Stimulated activated CD8-positive, alpha-beta memory T cell treated with anti-CD3 and anti-CD28 coated beads, Interleukin-15, amount 100 ng/mL, for 4 hours (primary cell): ENCODE data around the gene WTAP.
"Not testable (repeated sequence)": the region's sequence is repeated elsewhere in the genome, so short reads cannot be mapped to it uniquely, and the experiment has no call there.

Experiments
- DNase-seq, 2 donors: peaks; one replicate each; pipeline ENCODE4 v3.0.0-alpha.2; 2020; ENCODE audit warnings: low read depth in 2 of 2

Gene WTAP

GRCh38 chr6:159726918-159727716, at the start of gene WTAP:
Gene WTAP, plus strand, starts transcription at chr6:159727506. Its CDS starts 8,760 bp downstream, at chr6:159736266.
- peak; percentile 95 to 97 for DNase-seq

GRCh38 chr6:159677506-159678165, 49.7 kb upstream of the WTAP start:
- no peak for DNase-seq

GRCh38 chr6:159678574-159678973, 48.7 kb upstream of the WTAP start:
- no peak for DNase-seq

DNA sequence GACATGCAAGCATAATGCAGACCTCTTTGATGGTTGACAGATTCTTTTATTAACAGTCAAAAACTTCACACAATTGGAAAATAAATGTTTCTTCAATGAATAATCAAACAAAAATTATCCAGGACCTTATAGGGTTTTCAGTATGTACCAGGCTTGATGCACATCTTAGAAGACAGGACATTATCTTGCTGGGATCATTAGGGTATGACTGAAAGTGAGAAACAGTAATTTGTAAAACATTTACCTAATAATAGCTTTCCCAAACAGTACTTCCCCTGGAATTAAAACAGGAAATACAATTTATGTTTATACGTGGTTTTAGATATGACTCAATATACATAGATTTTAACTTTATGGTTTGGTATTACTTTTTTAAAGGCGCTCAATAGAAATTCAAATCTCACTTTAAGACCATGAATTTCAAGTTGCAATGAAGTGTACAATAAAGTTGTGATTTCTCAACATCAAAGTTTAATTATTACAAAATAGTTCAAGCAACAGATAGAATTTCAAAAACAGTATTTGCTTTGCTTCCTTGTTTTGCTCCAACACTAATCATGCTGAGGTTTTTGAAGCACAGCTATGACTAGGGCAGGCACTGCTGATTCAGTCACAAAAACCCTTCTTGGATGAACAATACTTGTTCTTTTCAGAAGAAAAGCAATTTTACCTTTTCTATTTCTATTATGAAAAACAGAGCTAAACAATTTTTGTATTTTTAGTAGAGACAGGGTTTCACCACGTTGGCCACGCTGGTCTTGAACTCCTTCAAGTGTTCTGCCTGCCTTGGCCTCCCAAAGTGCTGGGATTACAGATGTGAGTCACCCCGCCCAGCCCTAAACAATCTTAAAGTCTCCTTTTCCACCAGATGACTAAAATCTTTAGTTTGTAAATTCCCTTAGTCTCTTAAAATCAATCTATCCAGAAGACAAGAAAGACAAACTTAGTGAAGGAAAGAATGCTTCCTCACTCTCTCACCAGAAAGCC, 47.9 kb upstream of the WTAP start:
- DNase-seq = no peak

DNA sequence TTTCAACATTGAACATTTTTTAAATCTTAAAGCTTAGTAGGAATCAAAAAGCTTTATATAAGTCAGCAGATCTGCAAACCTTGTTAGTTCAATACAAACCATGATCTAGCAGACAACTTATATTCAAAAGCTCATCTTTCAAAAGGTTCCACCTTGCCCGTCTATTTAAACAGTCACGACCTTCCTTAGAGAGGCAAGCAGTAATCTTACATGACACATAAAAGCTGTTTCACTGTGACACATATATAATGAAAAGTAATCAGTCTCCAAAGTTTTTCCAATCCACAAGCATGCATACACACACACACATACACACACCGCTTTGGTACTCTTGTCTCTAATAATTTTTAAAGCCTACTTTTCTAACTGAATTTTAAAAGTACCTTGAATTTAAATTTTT, 47.2 kb upstream of the WTAP start:
- DNase-seq = no peak

- no peak for DNase-seq
These were observed 46.0 kb upstream of the WTAP start for GRCh38 chr6:159681191-159681880.

- DNase-seq = no peak
These were observed 45.0 kb upstream of the WTAP start for GRCh38 chr6:159682295-159682694.

DNA sequence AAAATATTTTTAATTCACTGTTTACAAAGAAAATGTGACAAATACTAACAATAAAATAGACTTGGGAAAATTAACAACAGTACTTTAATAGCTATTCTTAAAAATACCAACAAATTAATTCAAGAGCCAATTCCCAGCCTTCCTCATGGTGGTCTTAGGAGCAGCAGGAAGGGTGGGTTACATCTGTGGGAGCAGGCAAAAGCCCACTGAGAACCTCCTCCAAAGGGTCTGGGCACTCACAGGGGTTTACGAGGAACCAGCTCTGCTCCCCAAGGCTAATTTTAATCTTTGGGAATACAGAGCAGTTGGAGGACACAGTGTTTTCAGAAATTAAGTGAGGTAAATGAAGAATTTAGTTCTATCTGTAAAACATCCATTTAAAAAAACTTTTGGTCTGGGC, 44.5 kb upstream of the WTAP start:
- no peak for DNase-seq

- DNase-seq = no peak
These were observed 43.3 kb upstream of the WTAP start for GRCh38 chr6:159684013-159684304.

DNA sequence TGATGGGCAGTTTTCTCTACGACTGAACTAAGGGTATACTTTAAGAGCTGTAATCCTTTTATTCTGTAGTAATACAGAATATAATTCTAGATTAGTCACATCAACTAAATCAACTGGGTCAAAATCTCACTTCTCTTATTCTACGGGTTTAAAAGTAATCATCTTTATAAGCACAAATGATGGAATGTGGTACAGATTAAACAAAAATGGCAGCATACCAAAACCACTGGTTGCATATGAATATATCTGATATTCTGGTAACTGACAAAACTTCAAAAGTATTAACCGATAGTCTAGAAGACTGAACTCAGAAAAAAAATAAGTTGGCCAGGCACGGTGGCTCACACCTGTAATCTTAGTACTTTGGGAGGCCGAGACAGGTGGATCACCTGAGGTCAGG, 41.3 kb upstream of the WTAP start:
- DNase-seq = no peak

DNA sequence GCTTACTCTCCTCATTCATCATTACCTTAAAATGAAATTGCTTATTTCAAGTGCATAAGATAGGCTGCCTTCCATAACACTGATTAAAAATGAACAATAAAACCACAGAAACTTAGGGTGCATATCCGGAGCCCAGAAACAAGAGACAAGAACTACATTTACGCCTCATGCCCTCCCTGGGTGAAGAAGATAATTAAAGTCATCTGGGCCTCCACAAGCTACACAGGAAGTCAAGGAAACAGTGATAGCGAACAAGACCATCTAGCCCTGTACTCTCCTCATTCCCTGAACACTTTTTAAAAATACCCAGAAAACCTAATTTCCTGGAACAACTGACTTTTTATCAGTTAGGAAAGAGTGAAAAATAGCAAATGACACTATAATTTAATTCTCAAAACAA, 40.6 kb upstream of the WTAP start:
- DNase-seq = no peak

DNA sequence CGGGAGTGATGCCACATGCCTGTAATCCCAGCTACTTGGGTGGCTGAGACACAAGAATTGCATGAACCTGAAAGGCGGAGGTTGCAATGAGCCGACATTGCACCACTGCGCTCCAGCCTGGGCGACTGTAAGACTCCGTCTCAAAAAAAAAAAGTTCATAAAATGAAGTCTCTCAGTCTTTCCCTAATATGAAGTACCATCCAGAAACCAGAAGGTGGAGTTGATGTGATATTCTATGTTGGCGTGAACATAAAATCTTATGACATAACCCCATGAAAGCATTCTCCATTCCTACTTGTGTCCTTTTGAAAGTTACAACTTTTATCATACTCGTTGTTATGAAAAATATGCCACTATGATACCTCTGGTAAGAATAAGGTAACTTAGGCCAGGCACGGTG, 40.0 kb upstream of the WTAP start:
- DNase-seq = no peak

- DNase-seq = no peak
These were observed 38.9 kb upstream of the WTAP start for GRCh38 chr6:159688266-159688905.

DNA sequence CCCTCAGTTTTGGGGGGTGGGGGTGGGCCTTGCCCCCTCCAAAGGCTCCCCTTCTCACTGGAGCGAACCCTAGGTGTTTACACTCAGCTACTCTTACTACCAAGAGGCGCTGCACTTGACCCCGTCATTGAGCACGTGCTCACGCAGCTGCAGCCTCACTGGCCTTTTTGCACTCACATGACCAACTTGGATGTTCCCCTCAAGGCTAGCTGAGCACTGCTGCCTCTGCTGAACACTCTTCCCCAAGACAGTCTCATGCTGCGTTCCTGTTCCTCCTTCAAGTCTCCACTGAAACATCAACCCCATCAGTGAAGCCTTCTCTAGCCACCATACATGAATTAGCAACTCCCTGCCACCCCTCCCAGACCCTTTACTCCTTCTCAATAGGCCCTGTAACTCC, 38.3 kb upstream of the WTAP start:
- DNase-seq = no peak

- not testable (repeated sequence) for DNase-seq
These were observed 37.2 kb upstream of the WTAP start for GRCh38 chr6:159690135-159690534.

DNA sequence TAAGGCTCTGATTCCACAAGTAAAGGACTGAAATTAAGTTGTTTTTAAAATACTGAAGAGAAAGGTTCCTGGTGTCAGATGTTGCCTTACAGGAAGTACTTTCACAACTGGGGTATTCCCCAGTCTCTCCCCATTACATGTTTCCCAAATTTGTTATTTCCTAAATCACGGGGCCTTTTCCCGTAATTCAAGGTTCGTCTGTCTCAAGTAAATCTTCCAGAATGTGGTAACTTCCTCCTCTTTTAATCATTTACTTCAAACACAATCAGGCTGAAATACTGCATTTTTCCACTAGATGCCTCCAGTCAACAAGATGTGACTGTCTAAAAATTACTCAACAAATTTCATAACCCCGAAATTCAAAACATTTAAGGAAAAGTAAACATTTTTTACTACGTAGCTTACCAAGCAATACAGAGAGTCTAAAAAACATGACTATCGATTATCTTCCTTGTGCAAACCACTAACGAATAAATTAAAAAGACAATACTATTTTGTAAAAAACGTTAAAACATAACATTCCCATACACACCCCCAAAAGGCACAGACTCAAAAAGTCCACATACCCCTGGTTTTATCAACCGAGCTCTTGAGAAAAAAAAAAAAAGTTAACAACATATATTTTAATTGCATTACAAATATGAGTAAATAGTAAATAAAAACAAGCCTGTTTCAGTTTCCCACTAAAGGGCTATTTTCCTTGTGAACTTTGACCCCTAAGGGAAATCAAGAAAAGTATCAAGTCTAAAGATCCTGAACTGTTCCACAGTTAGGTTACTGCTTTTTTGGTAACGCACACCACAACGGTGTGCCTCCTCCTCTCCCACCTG, 36.0 kb upstream of the WTAP start:
- DNase-seq = no peak

- DNase-seq = no peak
These were observed 35.4 kb upstream of the WTAP start for GRCh38 chr6:159691963-159692287.

GRCh38 chr6:159692303-159693127, 34.8 kb upstream of the WTAP start:
- peak; percentile 33 to 34 for DNase-seq

- peak; percentile 55 to 72 for DNase-seq
These were observed 34.0 kb upstream of the WTAP start, which contains the start of gene SOD2 for GRCh38 chr6:159693128-159693893. Gene SOD2, minus strand, starts transcription at chr6:159693241. Its CDS starts 74 bp downstream, at chr6:159693167.
